GM03348 (cell line): Measurements from ENCODE around the gene CD200.
A peak's percentile ranks its signal among the peaks of the same experiment; 100 is the strongest.
"Not testable (repeated sequence)": the region's sequence is repeated elsewhere in the genome, so short reads cannot be mapped to it uniquely, and the experiment has no call there.

ENCODE experiments used
- DNase-seq: peaks from one replicate; pipeline ENCODE4 v3.0.0; 2012; ENCODE audit warnings: low spot score

The CD200 gene

GRCh38 chr3:112360561-112360960 lies 27.6 kb downstream of the CD200 start:
- DNase-seq: no peak

- DNase-seq: no peak
These were observed 29.3 kb downstream of the CD200 start for GRCh38 chr3:112362221-112362620.

DNA sequence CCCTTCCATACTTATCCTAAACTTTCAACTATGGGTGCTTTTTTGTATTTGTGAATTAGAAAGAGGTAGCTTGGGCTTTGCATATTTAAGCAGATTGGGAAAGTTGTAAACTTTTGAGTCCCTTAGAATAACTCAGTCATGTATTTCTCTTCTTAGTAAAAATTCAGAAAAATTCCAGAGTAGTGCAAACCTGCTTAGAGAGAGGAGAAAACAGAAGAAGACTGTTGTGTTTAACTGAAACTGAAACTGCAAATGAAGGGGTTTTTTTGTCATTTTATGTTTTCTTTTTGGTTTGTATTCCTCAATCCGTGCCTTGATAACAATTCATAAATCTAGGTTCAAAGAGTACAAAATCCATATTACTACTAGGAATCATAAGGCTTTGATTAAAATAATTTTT lies 31.3 kb downstream of the CD200 start:
- DNase-seq: no peak

DNA sequence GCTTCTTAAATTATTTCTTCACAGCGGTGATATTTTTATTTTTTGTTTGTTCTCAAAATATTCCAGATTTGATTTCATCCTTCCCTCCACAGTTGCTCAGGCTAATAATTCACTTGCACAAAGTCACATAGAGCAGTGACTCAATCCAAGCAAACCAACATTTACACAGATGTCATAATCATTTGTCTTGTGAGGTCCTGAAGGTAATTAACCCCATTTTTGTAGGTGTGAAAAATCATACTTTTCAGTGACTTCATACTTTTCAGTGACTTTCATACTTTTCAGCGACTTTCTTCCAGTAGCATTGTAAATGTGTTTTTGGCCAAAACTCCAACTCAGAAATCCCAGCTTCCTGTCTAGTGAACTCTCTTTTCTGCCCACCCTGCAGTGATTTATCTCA lies 32.1 kb downstream of the CD200 start:
- no peak for DNase-seq

GRCh38 chr3:112365636-112366035 lies 32.7 kb downstream of the CD200 start:
- DNase-seq: no peak

- no peak for DNase-seq
These were observed 33.6 kb downstream of the CD200 start for GRCh38 chr3:112366522-112366921.

- DNase-seq: no peak
These were observed 38.6 kb downstream of the CD200 start for GRCh38 chr3:112371569-112371968.

DNA sequence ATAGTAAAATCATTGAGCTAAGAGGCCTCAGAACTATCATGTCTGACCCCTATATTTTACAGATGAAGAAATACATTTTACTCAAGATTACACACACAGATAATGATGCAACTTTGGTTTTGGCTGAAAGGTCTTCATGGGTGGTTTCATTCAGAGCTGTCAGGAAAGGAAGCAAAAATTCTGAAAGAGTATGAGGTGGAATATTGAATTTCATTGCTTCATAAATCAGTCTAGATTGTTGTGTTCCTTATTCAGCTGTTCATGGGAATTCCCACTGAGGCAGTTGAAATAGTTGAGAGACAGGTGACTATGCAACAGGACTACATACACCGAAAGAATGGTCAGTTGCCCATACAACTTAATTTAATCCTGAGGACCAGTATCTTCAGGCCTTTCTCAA lies 39.4 kb downstream of the CD200 start:
- DNase-seq: no peak

DNA sequence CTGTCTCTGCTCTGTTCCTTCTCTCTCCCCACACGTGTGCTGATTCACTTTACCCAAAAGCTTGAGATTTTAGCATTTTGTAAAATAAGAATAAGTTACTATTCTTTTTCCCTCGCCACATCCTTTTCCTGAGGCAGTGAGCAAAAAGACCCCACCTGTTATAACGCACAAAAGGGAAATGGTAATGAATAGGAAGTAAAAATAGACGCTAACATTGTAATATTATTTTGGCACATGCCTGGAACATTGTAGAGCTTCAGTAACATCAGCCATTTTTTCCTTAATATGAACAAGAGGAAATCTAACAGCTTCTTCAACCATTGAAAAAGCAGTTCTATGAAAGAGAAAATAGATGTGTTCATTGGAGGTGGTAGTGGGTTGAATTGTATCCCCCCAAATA lies 40.5 kb downstream of the CD200 start:
- no peak for DNase-seq

- no peak for DNase-seq
These were observed 41.0 kb downstream of the CD200 start for GRCh38 chr3:112373924-112374323.

DNA sequence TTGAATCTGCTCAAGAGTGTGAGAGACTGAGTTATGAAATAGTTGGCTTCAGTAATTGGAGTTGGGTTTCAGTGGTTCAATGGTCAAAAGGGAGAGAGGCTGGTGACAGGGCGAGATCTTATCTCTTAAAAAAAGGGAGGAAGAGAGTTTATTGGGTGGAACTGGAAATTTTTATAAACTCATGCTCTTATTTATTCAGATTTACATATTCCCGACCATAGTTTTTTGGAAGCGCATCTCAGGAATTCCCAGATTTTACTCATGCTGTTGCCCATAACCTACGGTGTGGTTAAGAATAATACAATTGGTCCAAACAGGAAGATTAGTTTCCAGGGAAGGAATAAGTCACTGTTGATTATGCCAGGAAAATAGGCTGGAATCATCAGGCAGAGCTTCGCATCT lies 41.4 kb downstream of the CD200 start:
- DNase-seq: no peak

DNA sequence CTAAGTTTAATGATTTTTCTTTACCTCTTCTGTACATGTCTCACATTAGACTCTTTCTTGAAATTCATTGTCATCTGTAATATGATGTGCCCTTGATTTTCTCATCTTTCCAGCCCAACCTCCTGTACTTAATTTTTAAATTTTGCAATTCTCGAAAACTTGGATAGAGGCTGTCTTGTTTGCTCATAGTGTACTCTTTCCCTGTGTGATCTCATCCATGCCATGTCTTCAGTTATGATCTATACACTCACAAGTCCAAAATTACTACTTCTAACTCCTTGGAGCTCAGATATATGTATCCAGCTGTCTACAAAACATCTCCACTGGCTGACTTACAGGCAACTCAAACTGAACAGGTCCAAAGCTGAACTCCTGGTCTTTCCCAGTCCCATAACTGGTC lies 42.2 kb downstream of the CD200 start:
- no peak for DNase-seq

GRCh38 chr3:112376241-112376911 lies 43.4 kb downstream of the CD200 start:
- DNase-seq: no peak

DNA sequence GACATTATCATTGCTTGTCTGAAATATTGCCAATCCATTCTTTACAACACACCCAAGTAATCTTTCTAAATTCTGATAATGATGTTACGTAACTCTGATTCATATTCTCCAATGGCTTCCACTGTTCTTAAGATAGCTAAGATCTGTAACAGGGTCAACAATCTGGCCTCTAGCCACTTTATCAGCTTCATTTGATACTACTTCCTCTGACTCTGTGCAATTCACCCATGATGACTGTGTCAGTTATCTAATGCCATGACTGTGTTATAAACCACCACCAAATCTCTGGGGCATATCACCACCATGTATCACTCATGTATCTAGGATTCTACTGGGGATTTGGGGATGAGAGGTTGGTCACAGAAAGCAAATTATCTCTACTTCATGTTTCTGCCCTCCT lies 44.0 kb downstream of the CD200 start:
- DNase-seq: no peak

GRCh38 chr3:112377568-112378071 lies 44.7 kb downstream of the CD200 start:
- DNase-seq: no peak

DNA sequence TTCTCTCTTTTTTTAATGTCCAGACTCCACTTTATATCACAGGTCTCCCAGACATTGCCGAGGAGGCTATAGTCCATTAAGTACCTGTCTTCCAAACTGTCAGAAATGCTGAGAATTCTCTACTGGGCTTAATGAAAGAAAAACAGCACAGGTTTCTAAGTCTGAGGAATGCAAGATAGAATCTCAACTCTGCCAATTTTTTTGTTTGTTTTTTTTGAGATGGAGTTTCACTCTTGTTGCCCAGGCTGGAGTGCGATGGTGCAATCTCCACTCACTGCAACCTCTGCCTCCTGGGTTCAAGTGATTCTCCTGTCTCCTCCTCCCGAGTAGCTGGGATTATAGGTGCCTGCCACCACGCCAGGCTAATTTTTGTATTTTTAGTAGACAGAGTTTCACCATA lies 45.4 kb downstream of the CD200 start:
- not testable (repeated sequence) for DNase-seq

- DNase-seq: peak; percentile 30
These were observed 46.2 kb downstream of the CD200 start for GRCh38 chr3:112379020-112379690.

- no peak for DNase-seq
These were observed 49.0 kb downstream of the CD200 start for GRCh38 chr3:112381673-112382542.

DNA sequence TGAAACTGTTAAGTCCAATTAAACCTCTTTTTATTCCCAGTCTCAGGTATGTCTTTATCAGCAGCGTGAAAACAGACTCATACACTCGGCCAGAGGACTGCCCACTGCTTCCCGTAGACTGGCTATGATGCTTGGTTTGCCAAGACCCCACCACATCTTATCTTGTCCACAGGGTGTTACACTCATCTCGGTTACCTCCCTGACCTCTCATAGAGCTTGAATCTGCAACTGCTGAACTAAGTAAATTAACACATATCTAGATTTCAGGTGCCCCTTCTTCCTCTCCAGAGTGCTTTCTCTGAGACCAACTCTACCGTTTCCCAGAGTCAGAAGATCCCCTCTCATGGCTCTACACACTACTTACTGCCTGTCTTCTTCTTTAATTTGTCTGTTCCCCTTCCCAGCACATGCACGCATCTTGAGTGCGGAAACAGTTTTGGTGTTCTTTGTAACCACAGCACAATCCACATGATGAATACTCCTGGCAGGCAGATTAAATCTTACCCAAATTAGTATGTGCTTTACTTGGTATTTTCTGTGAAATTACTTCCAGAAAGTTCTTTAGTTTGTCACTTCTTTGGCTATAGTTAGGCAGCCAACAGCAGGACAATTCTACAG lies 49.7 kb downstream of the CD200 start:
- DNase-seq: no peak

DNA sequence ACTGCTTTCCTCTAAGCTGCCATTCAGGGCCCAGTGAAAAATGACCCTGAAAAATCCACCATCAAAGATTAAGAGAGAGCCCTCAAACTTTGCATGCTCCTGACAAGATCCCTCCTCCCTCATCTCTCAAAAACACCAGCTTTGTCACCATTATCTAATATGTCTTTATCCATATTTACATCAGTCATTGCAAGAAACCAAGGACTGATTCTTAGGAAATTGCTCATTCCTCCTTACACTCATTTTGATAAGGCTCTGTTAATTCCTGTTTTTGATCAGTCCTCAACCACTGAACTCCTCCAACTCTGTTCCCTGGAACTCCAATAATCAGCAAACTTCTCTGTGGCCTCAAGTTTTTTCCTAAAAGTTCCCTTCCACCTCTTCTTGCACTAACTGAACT lies 51.8 kb downstream of the CD200 start:
- no peak for DNase-seq

GRCh38 chr3:112388972-112389371 lies 56.0 kb downstream of the CD200 start:
- DNase-seq: no peak

- no peak for DNase-seq
These were observed 57.0 kb downstream of the CD200 start for GRCh38 chr3:112389961-112390360.
